RPMI8226 (cell line): ENCODE results near the gene RFPL4A.

Experiments
- DNase-seq: peaks from one replicate; pipeline ENCODE4 v3.0.0-alpha.2; 2015

Gene RFPL4A

GRCh38 chr19:55809381-55810058 lies 50.6 kb downstream of the RFPL4A start:
- DNase-seq = peak; percentile 58

- DNase-seq = no peak
Measured at GRCh38 chr19:55811340-55811739, 52.4 kb downstream of the RFPL4A start.

GRCh38 chr19:55812449-55812848 lies 53.6 kb downstream of the RFPL4A start:
- no peak for DNase-seq
